IMR-90 (cell line): ENCODE results near the gene NOL8. TPM values are rescaled to one million over a fixed set of nuclear protein-coding genes. Genes with fewer than 3 reads are reported as not detected.
A peak's percentile ranks its signal among the peaks of the same experiment; 100 is the strongest.

Source experiments
- ATAC-seq: fragments of 200-7000 bp; cut with Tn5 transposase; 2 replicates; pipeline ENCODE4 v1.9.1; 2020; ENCODE audit warnings: low read depth, mild to moderate bottlenecking, moderate library complexity
- BruUV-seq: library from RNA; stranded (reverse); fragments of 400-500 nt; replicated peaks from 2 replicates; lab custom pipeline; 2021; lab: Mats Ljungman, UMichigan
- CTCF ChIA-PET: fragments of 300-600 bp; formaldehyde crosslinking; extraction: SDS; loops from one replicate; lab custom pipeline; 2021; ENCODE audit warnings: antibody characterized with exemption; lab: Yijun Ruan, JAX
- POLR2A ChIA-PET: fragments of 300-600 bp; sonication (Branson Sonifier 250); formaldehyde crosslinking; loops from one replicate; lab custom pipeline; 2022; ENCODE audit warnings: antibody characterized with exemption; ENCODE audit not compliant: unreplicated experiment; lab: Charles Lee
- DNase-seq: peaks from one replicate; pipeline ENCODE4 v3.0.0; 2013
- H2AFZ ChIP-seq: replicated peaks from 2 replicates; pipeline ENCODE3; 2013; ENCODE audit warnings: low read length, mild to moderate bottlenecking; ENCODE audit not compliant: poor library complexity
- H2AK5ac ChIP-seq: 2 replicates; pipeline ENCODE4 v1.6.1; 2013; ENCODE audit warnings: low read depth, low read length, inconsistent platforms
- H2AK9ac ChIP-seq: replicated peaks from 2 replicates; pipeline ENCODE3; 2013; ENCODE audit warnings: mild to moderate bottlenecking, low read depth, low read length, moderate library complexity; ENCODE audit not compliant: poor library complexity
- H2BK120ac ChIP-seq: 2 replicates; pipeline ENCODE4 v1.6.1; 2013; ENCODE audit warnings: low read depth, low read length, inconsistent platforms
- H2BK15ac ChIP-seq: 3 replicates; pipeline ENCODE4 v1.6.1; 2013; ENCODE audit warnings: low read depth, low read length, inconsistent platforms
- H2BK20ac ChIP-seq: 2 replicates; pipeline ENCODE4 v1.6.1; 2013; ENCODE audit warnings: low read depth, mild to moderate bottlenecking, inconsistent platforms, low read length, moderate library complexity
- H2BK5ac ChIP-seq: 2 replicates; pipeline ENCODE4 v1.6.1; 2013; ENCODE audit warnings: mild to moderate bottlenecking, low read depth, low read length, inconsistent platforms; ENCODE audit not compliant: poor library complexity, severe bottlenecking
- H3K14ac ChIP-seq: replicated peaks from 2 replicates; pipeline ENCODE4 v1.6.1; 2013; ENCODE audit warnings: low read depth, low read length, inconsistent platforms
- H3K18ac ChIP-seq: 2 replicates; pipeline ENCODE4 v1.6.1; 2013; ENCODE audit warnings: low read depth, low read length, control low read depth
- H3K23ac ChIP-seq: 2 replicates; pipeline ENCODE4 v1.6.1; 2013; ENCODE audit warnings: low read depth, low read length, inconsistent platforms
- H3K27ac ChIP-seq: 2 replicates; pipeline ENCODE4 v1.5.1; 2013; ENCODE audit warnings: mild to moderate bottlenecking, control low read depth, low read length; ENCODE audit not compliant: insufficient read depth
- H3K27me3 ChIP-seq: 2 replicates; pipeline ENCODE4 v1.6.1; 2013; ENCODE audit warnings: low read length; ENCODE audit not compliant: control insufficient read depth, insufficient read depth
- H3K36me3 ChIP-seq: 2 replicates; pipeline ENCODE4 v1.6.1; 2013; ENCODE audit warnings: low read length, mixed read lengths; ENCODE audit not compliant: control insufficient read depth, insufficient read depth
- H3K4ac ChIP-seq: 2 replicates; pipeline ENCODE4 v1.6.1; 2013; ENCODE audit warnings: low read depth, low read length, inconsistent platforms
- H3K4me1 ChIP-seq: 2 replicates; pipeline ENCODE4 v1.6.1; 2013; ENCODE audit warnings: low read length, mixed read lengths; ENCODE audit not compliant: control insufficient read depth, insufficient read depth
- H3K4me2 ChIP-seq: 2 replicates; pipeline ENCODE4 v1.6.1; 2013; ENCODE audit warnings: low read depth, mild to moderate bottlenecking, control low read depth, low read length, moderate library complexity
- H3K4me3 ChIP-seq: 2 replicates; pipeline ENCODE4 v1.5.1; 2013; ENCODE audit warnings: low read depth, mild to moderate bottlenecking, control low read depth, low read length, moderate library complexity; ENCODE audit not compliant: insufficient read depth
- H3K56ac ChIP-seq: 2 replicates; pipeline ENCODE4 v1.6.1; 2013; ENCODE audit warnings: low read length, inconsistent platforms; ENCODE audit not compliant: insufficient read depth; ENCODE audit errors: extremely low read depth
- H3K79me1 ChIP-seq, 2 experiments: 2 replicates each; pipeline ENCODE4 v1.6.1; 2013; ENCODE audit warnings: low read length in 2 of 2, inconsistent platforms in 1 of 2, low read depth in 1 of 2
- H3K9ac ChIP-seq: 2 replicates; pipeline ENCODE4 v1.6.1; 2013; ENCODE audit warnings: low read depth, low read length, control low read depth
- H3K9me1 ChIP-seq: 2 replicates; pipeline ENCODE4 v1.6.1; 2013; ENCODE audit warnings: low read length, inconsistent platforms; ENCODE audit not compliant: insufficient read depth
- H3K9me3 ChIP-seq: 2 replicates; pipeline ENCODE4 v1.6.1; 2013; ENCODE audit warnings: low read length; ENCODE audit not compliant: control insufficient read depth, insufficient read depth
- H4K20me1 ChIP-seq: 2 replicates; pipeline ENCODE4 v1.6.1; 2013; ENCODE audit warnings: low read length, inconsistent platforms; ENCODE audit not compliant: insufficient read depth
- H4K5ac ChIP-seq: 2 replicates; pipeline ENCODE4 v1.6.1; 2013; ENCODE audit warnings: mild to moderate bottlenecking, low read depth, low read length, control low read depth
- H4K8ac ChIP-seq, 2 experiments: 2 replicates each; pipeline ENCODE4 v1.6.1; 2013; ENCODE audit warnings: low read depth in 2 of 2, low read length in 2 of 2, control low read depth in 1 of 2, inconsistent platforms in 1 of 2
- H4K91ac ChIP-seq: 2 replicates; pipeline ENCODE4 v1.6.1; 2013; ENCODE audit warnings: low read depth, low read length, inconsistent platforms; ENCODE audit not compliant: insufficient read depth
- BHLHE40 ChIP-seq: fragments of 150-350 bp; IDR thresholded peaks from 2 replicates; pipeline ENCODE4 v1.6.1; 2016; ENCODE audit warnings: mild to moderate bottlenecking, low read depth, low read length
- CHD1 ChIP-seq: IDR thresholded peaks from 2 replicates; pipeline ENCODE4 v1.6.1; 2012; ENCODE audit warnings: low read depth, low read length, improper control_type of control experiment
- CTCF ChIP-seq: conservative IDR thresholded peaks from 2 replicates; pipeline ENCODE4 v1.5.1; 2012; ENCODE audit warnings: mild to moderate bottlenecking, low read depth, low read length, improper control_type of control experiment
- ELK1 ChIP-seq: fragments of 150-350 bp; IDR thresholded peaks from 2 replicates; pipeline ENCODE4 v1.6.1; 2016; ENCODE audit warnings: low read depth, mild to moderate bottlenecking, low read length, moderate library complexity, borderline replicate concordance
- FOS ChIP-seq: fragments of 150-350 bp; IDR thresholded peaks from 2 replicates; pipeline ENCODE4 v1.6.1; 2016; ENCODE audit warnings: low read depth, low read length
- MAFK ChIP-seq: IDR thresholded peaks from 2 replicates; pipeline ENCODE4 v1.6.1; 2012; ENCODE audit warnings: low read depth, low read length, improper control_type of control experiment
- MAZ ChIP-seq: IDR thresholded peaks from 2 replicates; pipeline ENCODE4 v1.6.1; 2012; ENCODE audit warnings: low read depth, mild to moderate bottlenecking, low read length, improper control_type of control experiment, moderate library complexity, borderline replicate concordance
- MXI1 ChIP-seq: IDR thresholded peaks from 2 replicates; pipeline ENCODE4 v1.6.1; 2012; ENCODE audit warnings: low read depth, mild to moderate bottlenecking, low read length, moderate library complexity, borderline replicate concordance
- NFE2L2 ChIP-seq: fragments of 150-350 bp; IDR thresholded peaks from 2 replicates; pipeline ENCODE4 v1.6.1; 2016; ENCODE audit warnings: low read depth, mild to moderate bottlenecking, low read length
- RAD21 ChIP-seq: IDR thresholded peaks from 2 replicates; pipeline ENCODE4 v1.6.1; 2012; ENCODE audit warnings: low read length, improper control_type of control experiment
- RCOR1 ChIP-seq: IDR thresholded peaks from 2 replicates; pipeline ENCODE4 v1.6.1; 2012; ENCODE audit warnings: mild to moderate bottlenecking, low read length, improper control_type of control experiment; ENCODE audit not compliant: insufficient replicate concordance
- RFX5 ChIP-seq: IDR thresholded peaks from 2 replicates; pipeline ENCODE4 v1.8.0; 2012; ENCODE audit warnings: low read depth, mild to moderate bottlenecking, low read length, moderate library complexity
- SMC3 ChIP-seq: fragments of 150-350 bp; IDR thresholded peaks from 2 replicates; pipeline ENCODE4 v1.6.1; 2016; ENCODE audit warnings: low read depth, mild to moderate bottlenecking, antibody characterized with exemption, low read length, moderate library complexity
- USF2 ChIP-seq: fragments of 150-350 bp; IDR thresholded peaks from 2 replicates; pipeline ENCODE4 v1.6.1; 2017; ENCODE audit warnings: mild to moderate bottlenecking, antibody characterized with exemption, low read length, low read depth
- dilution Hi-C: fragments of 300-500 bp; cut with HindIII; formaldehyde crosslinking; loops from one replicate; pipeline ENCODE4 v1.14.3; 2018; ENCODE audit warnings: low sequenced_read_pairs; ENCODE audit not compliant: unreplicated experiment
- in situ Hi-C: fragments of 300-500 bp; cut with MboI; formaldehyde crosslinking; loops from 3 replicates; pipeline ENCODE4 v1.14.3; 2019; ENCODE audit warnings: low sequenced_read_pairs, inconsistent platforms, mixed read lengths
- intact Hi-C: fragments of 100-400 bp; cut with micrococcal nuclease; formaldehyde crosslinking; loops from 2 replicates; pipeline ENCODE4 v1.10.0; 2022
- polyA plus RNA-seq, 3 experiments: library from polyadenylated mRNA; depleted of rRNA; stranded (reverse); fragments of >200 nt; gene quantifications; 2 replicates each; pipeline ENCODE4 v1.2.3, GENCODE V29; 2012; ENCODE audit warnings: low replicate concordance in 1 of 3
- total RNA-seq: library from RNA; depleted of rRNA; stranded (reverse); fragments of >200 nt; gene quantifications from 2 replicates; pipeline ENCODE4 v1.2.3, GENCODE V29; 2012

NOL8 gene
- total and polyA plus RNA-seq, 2 of the 4 experiments (the other 2 are of a cell fraction): 10.1 to 18.3 TPM

GRCh38 chr9:92350740-92351133 is 25.6 kb upstream of the NOL8 start:
- no peak overlapping the region for H3K4ac ChIP-seq
- no peak overlapping the region for H3K4me3 ChIP-seq
- H3K14ac ChIP-seq: no peak overlapping the region
- no peak overlapping the region; the same call in 2 of the 3 replicates for H2BK15ac ChIP-seq
- no peak overlapping the region for H3K9ac ChIP-seq
- no peak overlapping the region for H4K91ac ChIP-seq
- peak overlapping the region; percentile 7; the same call in 1 of the 2 replicates for H3K4me2 ChIP-seq
- BruUV-seq: no TSS peak
- no peak for DNase-seq
- H3K79me1 ChIP-seq: no peaks in the 10 kb centered on the region
- no peak overlapping the region for H2AK9ac ChIP-seq
- H4K20me1 ChIP-seq: no peaks in the 10 kb centered on the region
- CTCF ChIA-PET: interaction anchor here (1.1 kb wide), 1 partner anchor 88 kb away, joined by 3 read pairs; no protein-coding TSS in a partner anchor
- no peaks in the 10 kb centered on the region for H3K27me3 ChIP-seq
- TF ChIP-seq BHLHE40 (no peak), FOS (no peak), MAFK (no peak), MAZ (no peak), SMC3 (no peak), USF2 (no peak), CTCF (no peak), MXI1 (no peak), ELK1 (no peak), CHD1 (no peak), RFX5 (no peak), NFE2L2 (no peak), RCOR1 (no peak), RAD21 (no peak)
- no peak for ATAC-seq
- POLR2A ChIA-PET: no interaction called here
- H3K9me3 ChIP-seq: no peaks in the 10 kb centered on the region; the same call in 1 of the 2 replicates
- H3K18ac ChIP-seq: peak overlapping the region; percentile 86; the same call in 1 of the 2 replicates
- no peaks in the 10 kb centered on the region for H3K9me1 ChIP-seq
- dilution Hi-C loops (no loop called here), intact Hi-C loops (no loop called here), in situ Hi-C loops (no loop called here)
- no peak overlapping the region for H3K23ac ChIP-seq
- no peak overlapping the region for H2AK5ac ChIP-seq
- H2BK20ac ChIP-seq: 0 out of 2 replicates have a peak overlapping the region, but pooled peaks have one; percentile 26
- H3K4me1 ChIP-seq: 0 out of 2 replicates have a peak, but pooled peaks cover 2% of the 10 kb centered on the region
- H3K27ac ChIP-seq: peak overlapping the region; percentile 63; the same call in 1 of the 2 replicates
- H2BK5ac ChIP-seq: no peak overlapping the region
- H3K56ac ChIP-seq: no peak overlapping the region
- peak overlapping the region in 1 of 2 experiments; percentile 37; a peak in 1 of 4 replicates for H4K8ac ChIP-seq
- no peaks in the 10 kb centered on the region for H3K36me3 ChIP-seq
- no peak overlapping the region for H2AFZ ChIP-seq
- H4K5ac ChIP-seq: peak overlapping the region; percentile 39; the same call in 1 of the 2 replicates
- no peak overlapping the region for H2BK120ac ChIP-seq
